Measurements from ENCODE around the gene DGKE.

- TF ChIP-seq CTCF (IDR thresholded peaks at IDR 0.05): no peak
- no peak for TF ChIP-seq POLR2A (IDR thresholded peaks at IDR 0.05)
Observed at GRCh38 chr17:56792267-56792666, 41.7 kb upstream of the DGKE start.

Measured in esophagus squamous epithelium (tissue), 4 donors.